CD4-positive, alpha-beta T cell treated with Interferon alpha-2 for 1 hour (primary cell): ENCODE measurements around the gene A1CF.
"Not testable (repeated sequence)": the region's sequence is repeated elsewhere in the genome, so short reads cannot be mapped to it uniquely, and the experiment has no call there.

Source experiments
- DNase-seq, 2 donors: peaks; one replicate each; pipeline ENCODE4 v3.0.0-alpha.2; 2020 to 2022

The A1CF gene

DNA sequence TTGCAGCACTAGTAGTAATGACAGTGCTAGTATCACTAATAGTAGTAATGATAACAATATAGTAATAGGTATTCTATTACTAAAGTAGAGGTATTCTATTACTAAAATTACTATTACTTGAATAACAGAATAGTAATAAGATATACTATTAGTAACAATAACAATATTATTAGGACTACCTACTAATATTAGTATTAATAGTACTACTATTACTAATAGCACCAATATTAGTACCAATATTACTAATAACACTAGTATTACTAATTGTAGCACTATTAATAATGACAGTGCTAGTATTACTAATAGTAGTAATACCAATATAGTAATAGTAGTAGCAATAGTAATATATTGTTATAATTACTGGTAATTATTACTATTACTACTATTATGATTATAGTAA, 24.1 kb downstream of the A1CF start:
- no peak for DNase-seq

DNA sequence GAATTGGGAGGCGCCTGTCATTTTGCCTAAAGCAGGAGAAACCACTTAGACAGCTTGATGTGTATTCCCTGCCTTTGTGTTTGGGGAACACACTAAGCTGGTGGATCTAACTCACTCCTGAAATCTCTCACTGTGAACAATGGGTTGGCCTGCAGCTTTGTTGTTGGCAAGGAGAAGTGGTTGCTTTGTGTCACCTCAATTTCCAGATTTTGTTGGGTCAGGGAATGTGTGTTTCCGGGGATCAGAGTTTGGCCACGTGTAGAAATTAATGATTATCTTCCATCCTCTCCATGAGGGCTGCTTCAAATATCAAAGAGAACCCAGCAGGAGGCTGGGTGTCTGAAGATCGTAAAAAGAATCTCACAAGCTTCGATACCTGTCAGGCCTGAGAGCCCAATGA, 27.8 kb downstream of the A1CF start:
- no peak for DNase-seq

DNA sequence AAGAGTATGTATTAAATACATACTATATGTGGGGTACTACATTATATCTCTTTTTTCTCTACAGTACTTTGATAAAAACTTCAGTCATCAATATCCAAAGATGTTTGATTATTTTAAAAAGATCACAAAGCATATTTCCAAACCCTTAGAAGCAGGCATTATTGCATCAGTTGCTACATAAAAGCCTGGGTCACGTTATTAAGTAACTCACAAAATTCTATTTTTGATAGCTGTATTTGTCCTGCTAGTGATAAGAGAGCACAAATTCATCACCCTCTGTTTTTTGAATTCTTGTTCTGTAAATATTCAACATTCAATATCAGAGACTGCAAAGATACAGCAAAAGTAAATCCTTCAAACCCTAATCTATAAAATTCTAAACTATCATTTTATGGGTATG, 30.0 kb downstream of the A1CF start:
- no peak for DNase-seq

DNA sequence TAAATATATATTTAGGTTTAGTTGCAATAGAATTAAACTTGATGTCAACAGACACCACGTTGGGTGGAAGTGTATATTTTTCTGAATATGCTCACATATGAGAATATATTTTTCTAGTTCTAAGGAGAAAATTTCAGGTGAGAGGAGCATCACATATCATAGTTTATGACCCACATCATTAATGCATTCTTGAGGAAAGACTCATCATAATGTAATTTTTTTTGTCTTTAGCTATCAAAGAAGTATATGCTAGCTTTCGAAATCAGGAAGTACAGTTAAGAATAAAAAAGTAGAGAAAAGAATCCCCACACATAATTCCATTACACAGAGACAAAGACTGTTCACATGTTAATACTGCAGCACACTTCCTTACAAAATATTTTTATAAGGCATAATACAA, 30.4 kb downstream of the A1CF start:
- no peak for DNase-seq

DNA sequence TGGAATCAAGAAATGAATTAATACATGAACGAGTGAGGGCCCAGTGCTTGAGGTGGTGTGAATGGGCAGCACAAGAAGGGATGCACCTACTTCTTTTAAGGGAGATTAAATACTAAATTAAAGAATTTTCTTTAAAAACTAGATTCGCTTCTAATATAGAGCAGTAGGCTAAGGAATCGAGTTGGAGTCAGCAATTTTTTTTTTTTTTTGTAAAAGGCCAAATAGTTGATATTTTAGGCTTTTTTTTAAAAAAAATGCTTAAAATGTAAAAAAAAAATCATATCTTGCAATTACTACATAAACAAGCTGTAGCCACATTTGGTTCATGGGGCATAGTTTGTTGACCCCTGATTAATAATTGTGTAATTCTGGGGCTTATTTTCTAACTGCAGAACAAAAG, 31.9 kb downstream of the A1CF start:
- no peak for DNase-seq

DNA sequence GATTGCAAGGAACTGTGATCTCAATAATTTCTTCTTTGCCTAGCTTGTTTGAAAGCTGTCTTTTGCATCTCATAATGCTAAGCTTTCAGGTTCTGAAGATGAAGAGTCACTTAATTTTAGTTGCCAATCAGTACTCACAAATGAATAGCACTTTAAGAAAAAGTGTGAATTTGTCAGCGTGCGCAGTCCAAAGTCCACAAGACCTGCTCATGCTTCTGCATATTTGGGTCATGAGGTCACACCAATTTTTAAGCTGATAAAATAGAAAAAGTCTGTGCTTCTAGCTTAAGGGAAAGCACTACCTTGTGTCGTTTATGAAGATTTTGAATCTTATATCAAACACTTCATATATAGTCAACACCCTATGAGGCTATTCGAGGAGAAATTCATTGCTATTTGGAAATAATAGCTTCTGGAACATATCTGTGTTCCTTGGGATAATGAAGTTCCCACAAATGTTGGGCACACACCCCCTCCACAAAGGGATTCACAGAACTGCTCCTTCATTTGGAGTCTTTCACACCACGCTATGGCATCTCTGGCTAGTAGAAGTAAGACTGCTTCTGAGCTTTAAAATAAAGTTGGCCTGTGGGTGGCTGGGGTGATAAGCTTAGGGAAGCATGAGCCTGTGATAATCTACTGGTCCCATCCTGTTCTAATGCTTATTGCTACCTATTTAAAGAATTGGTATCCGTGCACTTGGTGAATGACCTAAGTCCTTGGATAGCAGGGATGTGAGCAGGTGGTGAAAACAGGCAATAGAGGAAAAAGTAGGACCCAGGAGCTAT, 33.3 kb downstream of the A1CF start:
- no peak for DNase-seq

DNA sequence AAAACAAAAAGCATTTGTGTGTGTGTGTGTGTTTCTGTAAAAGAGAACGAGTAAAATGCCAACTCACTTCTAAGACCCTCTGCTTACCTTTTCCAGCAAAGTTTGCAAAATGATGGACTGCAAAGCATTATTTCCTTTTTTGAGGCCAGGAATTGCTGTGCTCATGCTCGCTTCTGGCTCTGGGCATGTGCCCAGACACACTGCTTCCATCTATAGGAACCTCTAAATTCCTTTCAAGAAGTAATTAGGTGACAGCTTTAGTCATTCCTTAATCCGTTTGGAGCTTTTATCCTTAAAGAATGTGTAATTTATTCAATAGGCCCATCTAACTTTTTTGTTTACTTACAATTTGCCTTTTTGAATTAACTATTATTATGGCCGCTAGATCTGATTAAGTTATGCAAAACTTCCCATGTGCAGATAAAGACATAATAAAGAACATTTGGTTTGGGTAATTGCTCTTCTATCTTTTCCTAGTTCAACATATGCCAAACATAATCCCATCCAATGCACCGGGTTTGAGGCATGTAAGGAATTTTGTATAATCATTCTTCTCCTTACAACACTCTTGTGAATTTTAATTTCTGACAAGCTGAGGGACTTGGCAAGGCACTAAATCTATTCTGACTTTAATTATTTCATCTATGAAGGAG, 34.7 kb downstream of the A1CF start:
- no peak for DNase-seq

DNA sequence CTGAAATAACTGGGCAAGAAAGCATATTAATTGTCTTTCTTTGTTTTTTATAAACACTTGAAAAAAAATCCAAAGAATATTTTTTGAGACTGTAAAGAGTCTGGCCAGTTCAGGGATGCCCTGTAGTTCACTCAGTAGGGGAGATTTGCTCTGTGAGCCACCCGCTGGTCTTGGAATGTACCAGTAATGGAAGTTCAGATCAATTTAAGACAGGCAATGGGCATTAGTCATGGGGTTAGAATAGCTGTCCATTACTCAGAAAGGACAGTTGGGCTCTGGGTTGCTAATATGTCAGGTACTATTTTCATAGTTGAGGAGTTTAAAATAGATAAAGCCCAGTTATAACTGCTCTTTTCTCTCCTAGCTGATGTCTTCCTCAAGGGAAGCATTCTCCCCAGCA, 38.7 kb downstream of the A1CF start:
- no peak for DNase-seq

DNA sequence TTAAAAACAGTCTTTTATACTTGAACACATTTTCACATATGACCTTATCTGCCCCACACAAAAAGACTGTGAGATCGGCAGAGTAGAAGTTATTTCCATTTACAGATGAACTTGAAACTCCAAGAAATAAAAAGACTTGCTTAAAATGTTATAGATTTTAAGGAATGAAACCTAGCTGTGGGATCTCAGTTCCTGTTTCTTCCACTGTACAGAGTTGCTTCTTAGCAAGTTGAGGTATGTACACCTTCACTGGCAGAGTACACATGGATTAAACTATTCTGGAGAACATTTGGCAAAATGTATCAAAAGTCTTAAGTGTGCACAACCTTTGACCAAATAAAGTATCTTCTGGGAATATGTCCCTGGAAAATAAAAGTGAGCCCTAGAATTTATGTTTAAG, 48.3 kb downstream of the A1CF start:
- no peak for DNase-seq

DNA sequence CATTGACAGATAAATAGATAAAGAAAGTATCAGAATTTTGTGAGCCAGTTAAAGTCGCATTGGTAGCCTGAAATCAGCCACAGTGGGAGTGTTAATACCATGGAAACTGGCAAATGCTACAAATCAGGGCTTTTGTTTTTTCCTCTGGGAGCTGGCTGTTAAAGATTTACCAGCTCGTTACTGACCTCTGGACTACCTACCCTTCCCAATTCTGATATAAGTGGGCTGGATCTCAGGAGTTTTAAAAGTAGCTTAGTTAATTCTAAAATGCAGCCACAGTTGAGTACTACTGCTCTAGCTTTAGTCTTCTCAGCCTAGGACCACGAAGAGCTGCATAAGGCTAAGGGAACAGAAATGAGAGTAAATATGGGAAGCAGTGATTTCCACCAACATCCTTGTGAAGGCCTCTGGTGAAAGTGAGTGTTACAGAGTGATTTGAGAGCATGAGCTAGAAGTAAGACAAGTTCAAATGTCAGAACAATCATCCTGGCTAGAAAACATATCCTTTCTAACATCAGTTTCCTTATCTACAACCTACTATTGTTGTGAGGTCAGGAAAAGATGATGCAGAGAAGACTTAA, 53.2 kb downstream of the A1CF start:
- no peak for DNase-seq

DNA sequence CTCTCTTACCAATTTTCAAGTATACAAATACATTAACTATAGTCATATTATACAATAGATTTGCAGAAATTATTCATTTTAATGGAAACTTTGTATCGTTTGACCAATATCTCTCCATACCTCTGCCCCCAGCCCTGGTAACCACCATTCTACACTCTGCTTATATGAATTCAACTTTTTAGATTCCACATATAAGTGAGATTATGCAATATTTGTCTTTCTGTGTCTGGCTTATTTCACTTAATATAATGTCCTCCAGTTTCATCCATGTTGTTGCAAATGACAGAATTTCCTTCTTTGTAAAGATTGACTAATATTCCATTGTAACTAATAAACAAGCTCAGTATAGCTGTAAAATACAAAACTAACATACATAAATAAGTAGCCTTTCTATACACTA, 55.4 kb downstream of the A1CF start:
- DNase-seq = no peak

DNA sequence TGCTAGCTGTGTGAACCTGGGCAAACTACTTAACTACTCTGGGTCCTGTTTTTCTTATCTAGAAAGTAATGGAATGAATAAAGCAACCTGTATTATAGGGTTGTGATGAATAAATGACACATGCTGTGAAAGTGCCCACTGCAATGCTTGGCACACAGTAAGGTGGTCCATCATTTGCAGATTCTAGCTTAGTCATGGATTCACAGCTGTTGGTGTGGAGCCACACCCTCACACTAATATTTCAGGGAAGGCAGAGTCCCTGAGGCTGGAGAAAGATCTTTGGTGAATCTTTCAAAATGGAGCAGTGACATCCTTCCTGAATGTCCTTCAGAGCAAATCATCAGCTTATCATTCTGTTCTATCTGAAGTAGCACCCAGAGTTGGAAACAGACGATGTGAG, 60.6 kb downstream of the A1CF start:
- no peak for DNase-seq

DNA sequence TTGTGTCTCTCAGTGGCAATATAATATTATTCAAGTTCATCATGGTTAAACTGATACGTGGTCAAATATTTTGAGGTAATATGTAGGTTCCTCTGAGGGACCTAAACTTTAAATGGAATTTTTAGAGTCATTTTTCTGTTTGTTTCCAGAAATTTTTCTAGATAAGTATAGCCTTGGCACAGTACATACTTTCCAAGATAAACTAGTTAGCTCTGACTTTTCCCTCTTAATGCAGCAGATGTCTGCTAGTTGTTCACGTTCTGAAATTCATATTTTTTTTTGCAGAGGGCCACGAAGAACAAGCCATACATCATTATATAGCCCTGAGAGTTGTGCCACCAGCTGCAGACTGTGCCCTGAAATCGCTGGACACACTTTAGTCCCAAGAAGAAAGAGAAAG, 61.6 kb downstream of the A1CF start:
- no peak for DNase-seq

DNA sequence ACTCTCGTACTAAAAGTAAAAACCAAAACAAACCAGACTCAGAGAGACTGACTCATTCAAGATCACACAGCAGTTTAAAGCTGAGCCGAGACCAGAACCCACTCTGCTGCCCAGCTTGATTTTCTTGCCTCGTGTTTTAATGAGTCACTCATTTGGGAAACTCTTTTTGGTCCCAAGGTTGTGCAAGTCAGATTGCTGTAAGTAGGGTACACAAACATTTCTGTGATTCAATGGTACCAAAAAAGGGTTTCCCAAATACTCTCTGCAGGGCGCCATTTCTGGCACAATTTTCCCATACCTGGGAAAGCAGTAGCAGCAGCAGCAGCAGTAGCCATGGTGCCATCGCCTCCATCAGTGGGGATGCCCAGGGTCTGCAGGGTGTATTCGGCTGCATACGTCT, 75.8 kb downstream of the A1CF start:
- no peak for DNase-seq

DNA sequence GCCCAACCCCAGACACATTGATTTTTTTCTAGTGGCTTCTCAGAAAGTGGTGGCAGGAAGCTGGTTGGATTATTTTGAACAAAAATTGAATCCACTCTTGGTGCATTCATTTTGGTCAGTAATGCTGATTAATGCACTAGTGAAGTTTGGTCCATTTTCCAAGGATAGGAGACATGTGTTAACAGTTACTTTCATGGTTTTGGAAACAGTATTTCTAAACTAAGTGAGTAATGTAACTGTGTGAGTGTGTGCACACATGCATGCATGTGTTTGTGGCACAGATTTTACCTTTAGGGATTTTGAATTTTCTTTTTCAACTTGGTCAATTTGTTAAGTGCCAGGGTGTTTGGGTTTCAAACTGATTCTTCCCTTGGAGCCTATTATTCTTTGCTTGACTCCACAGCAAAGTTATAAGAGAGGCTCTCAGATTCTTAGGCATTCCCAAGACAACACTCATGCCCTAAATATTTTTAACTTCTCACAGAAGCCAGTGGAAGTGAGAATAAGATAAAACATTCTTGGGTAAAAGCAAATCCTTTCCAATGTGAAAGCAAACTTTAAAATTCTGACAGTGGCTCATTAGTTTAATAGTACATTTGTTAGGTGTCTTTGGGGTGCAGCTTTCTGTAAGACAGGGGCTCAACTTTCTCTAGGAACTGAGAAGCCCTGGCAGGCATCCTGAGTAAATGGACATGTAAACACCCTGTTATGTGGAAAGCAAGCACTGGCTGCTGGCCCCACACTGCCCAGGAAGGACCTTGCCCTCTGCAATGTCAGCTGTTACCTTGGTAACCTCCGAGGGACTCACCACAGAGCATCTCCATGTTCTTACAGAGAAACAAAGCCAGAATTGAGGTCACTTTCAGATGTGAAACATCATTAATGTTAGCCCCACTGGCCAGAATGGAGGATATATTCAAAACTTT, 77.3 kb downstream of the A1CF start:
- no peak for DNase-seq

DNA sequence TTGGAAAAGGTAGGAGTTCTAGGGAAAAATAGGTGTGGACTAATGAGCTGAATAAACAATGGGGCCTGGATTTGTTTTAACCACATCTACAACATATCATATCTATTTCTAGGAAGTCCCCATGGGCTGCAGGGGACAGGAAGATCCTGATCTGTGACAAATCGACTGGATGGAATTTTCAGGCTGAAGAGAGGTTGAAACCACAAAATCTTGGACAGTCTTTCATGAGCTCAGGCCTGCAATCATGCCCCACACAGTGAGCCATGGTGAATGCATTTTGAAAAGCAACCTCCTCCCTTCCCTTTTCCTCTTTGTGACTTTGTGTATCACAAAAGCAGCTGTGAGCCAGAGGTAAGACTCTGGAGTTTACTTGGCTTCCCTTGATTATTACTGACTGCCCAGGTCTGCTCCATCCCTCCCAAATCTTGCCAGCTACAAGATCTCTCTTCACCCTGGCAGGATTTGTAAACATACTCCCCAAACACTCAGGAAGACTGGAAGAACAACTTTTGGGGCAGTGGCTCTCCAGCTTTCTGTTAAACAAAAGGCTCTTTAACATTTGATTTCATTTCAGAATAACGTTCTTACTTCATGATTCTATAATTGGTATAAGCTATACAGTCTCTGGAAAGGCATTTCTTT, 79.3 kb downstream of the A1CF start:
- no peak for DNase-seq

DNA sequence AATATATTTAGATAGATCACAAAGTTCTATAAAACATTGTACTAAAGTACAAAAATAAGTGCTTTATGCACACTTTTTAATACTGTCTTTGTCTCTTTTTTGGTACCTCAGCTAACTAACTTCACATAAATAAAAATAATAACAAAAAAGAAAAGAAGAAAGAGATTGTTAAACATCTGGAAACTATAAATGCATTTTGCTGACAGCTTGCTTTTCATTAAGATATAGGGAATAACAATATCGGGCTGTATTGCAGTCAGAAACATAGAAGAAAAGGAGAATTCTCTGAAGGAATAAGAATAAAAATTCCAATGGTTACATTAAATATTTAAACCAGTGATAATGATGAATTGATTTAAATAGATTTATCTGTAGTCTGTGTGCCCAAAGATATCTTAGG, 85.8 kb downstream of the A1CF start:
- no peak for DNase-seq

DNA sequence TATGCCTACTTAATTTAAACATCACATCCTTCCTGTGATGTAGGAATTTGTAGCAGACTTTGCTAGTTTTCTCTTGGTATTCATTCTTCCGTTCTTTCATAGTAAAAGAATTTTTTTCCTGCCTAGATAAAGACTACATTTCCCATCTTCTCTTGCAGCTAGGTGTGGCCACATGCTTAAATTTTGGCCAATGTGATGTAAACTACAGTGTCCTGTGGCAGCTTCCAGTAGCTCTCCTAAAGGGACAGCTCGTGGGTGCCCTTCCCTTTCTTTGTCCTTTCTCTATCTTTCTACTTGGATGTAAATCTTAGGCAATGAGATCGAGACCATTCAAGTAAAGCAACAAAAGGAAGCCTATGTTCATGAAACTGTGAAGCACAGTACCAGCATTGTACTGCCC, 87.1 kb downstream of the A1CF start:
- no peak for DNase-seq

DNA sequence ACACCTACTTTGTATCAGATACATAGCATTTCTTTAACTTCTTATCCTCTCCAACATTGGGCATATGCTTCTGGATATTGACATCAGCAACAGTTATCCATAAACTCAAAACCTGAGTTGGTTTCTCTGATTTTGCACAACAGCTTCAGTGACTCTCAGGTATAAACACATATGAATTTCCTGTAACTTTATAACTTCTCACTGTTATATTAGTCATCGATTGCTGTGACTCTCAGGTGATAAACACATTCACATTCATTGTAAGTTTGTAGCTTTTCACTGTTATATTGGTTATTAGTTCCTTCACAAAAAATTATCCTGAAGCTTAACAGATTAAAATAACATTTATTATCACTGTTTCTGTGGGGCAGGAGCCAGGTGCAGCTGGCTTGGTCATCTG, 88.7 kb downstream of the A1CF start:
- DNase-seq = no peak

DNA sequence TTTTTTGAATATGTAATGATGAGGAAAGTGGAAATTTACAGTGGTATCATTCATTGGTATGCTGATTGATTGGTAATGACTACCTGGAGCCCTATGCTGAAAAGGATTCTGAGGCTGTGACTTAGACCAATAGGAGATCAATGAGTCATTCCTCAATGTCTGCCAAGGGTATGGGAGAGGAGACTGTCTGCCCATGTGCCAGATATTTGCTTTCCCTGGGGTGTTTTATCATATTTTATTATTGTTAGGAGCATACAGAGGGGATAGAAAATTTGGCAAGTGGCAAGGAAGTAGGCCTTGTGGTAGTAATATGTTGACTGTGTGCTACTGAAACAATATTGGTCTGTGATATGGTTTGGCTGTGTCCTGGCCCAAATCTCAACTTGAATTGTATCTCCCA, 90.9 kb downstream of the A1CF start:
- no peak for DNase-seq

DNA sequence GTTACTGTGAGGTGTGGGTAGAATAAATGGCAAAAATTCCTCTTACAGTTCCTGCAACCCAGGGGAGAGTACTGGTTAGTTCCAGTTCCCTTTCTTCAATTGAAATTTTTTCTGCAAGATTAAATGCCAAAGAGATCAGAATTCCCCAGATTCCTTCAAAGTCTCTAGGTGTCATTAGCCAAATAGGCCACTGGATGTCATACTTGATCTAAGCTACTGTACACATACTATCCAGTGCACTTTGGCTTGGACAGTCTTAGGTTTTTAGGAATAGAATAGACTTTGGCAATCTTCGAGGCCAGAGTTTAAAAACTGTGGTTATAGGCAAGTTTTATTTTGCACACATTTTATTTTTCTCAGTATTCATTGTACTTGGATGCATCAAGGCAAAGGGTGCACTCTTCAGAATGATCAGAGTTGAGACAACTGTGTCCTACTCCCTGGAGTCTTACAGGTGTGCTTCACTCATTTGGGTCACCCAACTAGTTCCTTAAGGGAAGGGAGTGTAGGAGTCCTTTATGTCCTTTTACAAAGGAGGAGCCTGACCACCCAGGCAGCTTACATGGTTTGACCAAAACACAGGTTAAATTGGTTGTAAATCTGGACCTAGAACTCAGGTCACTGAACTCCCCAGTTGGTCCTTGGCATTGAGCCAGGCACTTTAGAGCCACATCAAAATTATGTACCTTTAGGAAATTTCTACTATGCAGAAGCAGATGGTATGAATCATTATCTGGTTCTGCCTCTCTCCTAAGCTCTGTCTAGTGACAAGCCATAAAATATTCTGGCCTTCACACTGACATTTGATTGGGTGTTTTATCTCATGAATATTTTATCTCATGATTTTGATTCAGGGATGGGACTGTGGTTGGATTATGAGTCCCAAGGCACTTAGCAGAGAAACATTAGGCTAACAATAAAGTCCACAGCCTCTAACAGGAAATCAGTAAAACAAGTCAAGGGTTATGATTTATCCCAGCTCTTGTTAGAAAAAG, 96.2 kb downstream of the A1CF start:
- DNase-seq = peak in 1 of 2 donors; percentile 2

DNA sequence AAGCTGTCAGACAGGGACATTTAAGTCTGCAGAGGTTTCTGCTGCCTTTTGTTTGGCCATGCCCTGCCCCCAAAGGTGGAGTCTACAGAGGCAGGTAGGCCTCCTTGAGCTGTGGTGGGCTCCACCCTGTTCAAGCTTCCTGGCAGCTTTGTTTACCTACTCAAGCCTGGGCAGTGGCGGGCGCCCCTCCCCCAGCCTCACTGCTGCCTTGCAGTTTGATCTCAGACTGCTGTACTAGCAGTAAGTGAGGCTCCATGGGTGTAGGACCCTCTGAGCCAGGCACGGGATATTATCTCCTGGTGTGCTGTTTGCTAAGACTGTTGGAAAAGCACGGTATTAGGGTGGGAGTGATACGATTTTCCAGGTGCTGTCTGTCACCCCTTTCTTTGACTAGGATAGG, 97.5 kb downstream of the A1CF start:
- not testable (repeated sequence) for DNase-seq
